K562 (cell line): Measurements from ENCODE around the gene IGFBP7. TPM values are rescaled to one million over a fixed set of nuclear protein-coding genes. Genes with fewer than 3 reads are reported as not detected.

Source experiments
- ATAC-seq: fragments of 200-7000 bp; cut with Tn5 transposase; 3 replicates; pipeline ENCODE4 v1.9.1; 2020; ENCODE audit warnings: moderate library complexity
- BruUV-seq: library from RNA; stranded (reverse); fragments of 400-500 nt; replicated peaks from 2 replicates; lab custom pipeline; 2021; lab: Mats Ljungman, UMichigan
- CTCF ChIA-PET: fragments of 300-600 bp; formaldehyde crosslinking; extraction: SDS; loops from one replicate; lab custom pipeline; 2021; ENCODE audit warnings: low intra/inter-chr PET ratio; lab: Yijun Ruan, JAX
- POLR2A ChIA-PET: fragments of 300-600, 350-650 bp; sonication (Branson Sonifier 250); formaldehyde crosslinking; extraction: SDS; loops from one replicate; lab custom pipeline; 2021; ENCODE audit warnings: antibody characterized with exemption, inconsistent platforms; lab: Yijun Ruan, JAX
- DNase-seq, 4 experiments: peaks; one replicate each; pipeline versions ENCODE4 v3.0.0 to v3.0.0-alpha.2; 2011 to 2018; ENCODE audit warnings: low spot score in 3 of 4, mixed read lengths in 3 of 4; ENCODE audit errors: extremely low read depth in 1 of 4
- FAIRE-seq: peaks from 2 replicates; lab custom pipeline; 2011; peaks lifted over from hg19 to GRCh38; lab: Jason Lieb, UNC
- H2AFZ ChIP-seq: 2 replicates; pipeline ENCODE4 v1.6.0; 2011; ENCODE audit warnings: low read depth, low read length, control low read depth, inconsistent platforms
- H3K27ac ChIP-seq: fragments of 200-600 bp; 3 replicates; pipeline ENCODE4 v1.8.0; 2011; ENCODE audit warnings: low read depth, mild to moderate bottlenecking, control low read depth, inconsistent platforms, low read length, moderate library complexity, mixed read lengths; ENCODE audit errors: extremely low read depth
- H3K27me3 ChIP-seq, 2 experiments: fragments of 300-600 bp in 1 of 2; 2 replicates in 1 of 2; 3 replicates in 1 of 2; pipeline versions ENCODE4 v1.6.0 to v1.8.0; 2011; ENCODE audit warnings: inconsistent platforms in 2 of 2, low read length in 2 of 2, mild to moderate bottlenecking in 1 of 2, mixed read lengths in 1 of 2, moderate library complexity in 1 of 2; ENCODE audit not compliant: control insufficient read depth in 2 of 2, insufficient read depth in 2 of 2
- H3K36me3 ChIP-seq: fragments of 300-600 bp; 3 replicates; pipeline ENCODE4 v1.8.0; 2011; ENCODE audit warnings: mild to moderate bottlenecking, low read length, inconsistent platforms; ENCODE audit not compliant: control insufficient read depth, insufficient read depth
- H3K4me1 ChIP-seq, 2 experiments: fragments of 200-600 bp in 1 of 2; replicated peaks in 1 of 2; 2 replicates in 1 of 2; 3 replicates in 1 of 2; pipeline versions ENCODE4 v1.5.1 to v1.8.0; 2011; ENCODE audit warnings: inconsistent platforms in 2 of 2, low read length in 2 of 2, mild to moderate bottlenecking in 1 of 2, mixed read lengths in 1 of 2, moderate library complexity in 1 of 2; ENCODE audit not compliant: control insufficient read depth in 2 of 2, insufficient read depth in 2 of 2
- H3K4me2 ChIP-seq: 2 replicates; pipeline ENCODE4 v1.6.1; 2011; ENCODE audit warnings: low read length, control low read depth, inconsistent platforms, mixed read lengths; ENCODE audit not compliant: insufficient read depth
- H3K4me3 ChIP-seq: fragments of 200-600 bp; sonication (generic), shearing (Covaris generic); 2 replicates; pipeline ENCODE4 v1.5.1; 2016; ENCODE audit warnings: control low read depth, inconsistent platforms
- H3K79me2 ChIP-seq: fragments of 200-600 bp; 3 replicates; pipeline ENCODE4 v1.8.0; 2011; ENCODE audit warnings: low read length, inconsistent platforms; ENCODE audit not compliant: control insufficient read depth, insufficient read depth
- H3K9ac ChIP-seq, 2 experiments: 2 replicates each; pipeline versions ENCODE4 v1.6.0 to v1.6.1; 2011; ENCODE audit warnings: low read depth in 2 of 2, low read length in 2 of 2, control low read depth in 1 of 2, inconsistent platforms in 1 of 2, mild to moderate bottlenecking in 1 of 2, mixed read lengths in 1 of 2; ENCODE audit not compliant: insufficient read depth in 1 of 2
- H3K9me1 ChIP-seq: one replicate; pipeline ENCODE4 v1.6.0; 2011; ENCODE audit warnings: inconsistent platforms, mild to moderate bottlenecking, low read length, moderate library complexity; ENCODE audit not compliant: control insufficient read depth, insufficient read depth
- H3K9me3 ChIP-seq: replicated peaks from 2 replicates; pipeline ENCODE4 v1.5.1; 2011; ENCODE audit warnings: low read depth, low read length, inconsistent platforms; ENCODE audit not compliant: control insufficient read depth, insufficient read depth
- H4K20me1 ChIP-seq: replicated peaks from 2 replicates; pipeline ENCODE4 v1.6.1; 2011; ENCODE audit warnings: low read length, inconsistent platforms, mixed read lengths; ENCODE audit not compliant: control insufficient read depth, insufficient read depth
- ARNT ChIP-seq, 2 experiments: fragments of 450-650 bp; IDR thresholded peaks; 2 replicates each; pipeline ENCODE4 v1.6.1; 2016; ENCODE audit warnings: mild to moderate bottlenecking in 1 of 2
- GTF2F1 ChIP-seq: IDR thresholded peaks from 2 replicates; pipeline ENCODE4 v1.6.1; 2011; ENCODE audit warnings: low read depth, low read length, improper control_type of control experiment
- NCOA1 ChIP-seq: fragments of 450-650 bp; IDR thresholded peaks from 2 replicates; pipeline ENCODE4 v1.6.1; 2016; ENCODE audit warnings: low read depth
- NELFE ChIP-seq: IDR thresholded peaks from 2 replicates; pipeline ENCODE4 v1.6.1; 2011; ENCODE audit warnings: mild to moderate bottlenecking; ENCODE audit not compliant: insufficient read depth, insufficient read length
- RBBP5 ChIP-seq: fragments of 200-600 bp; sonication (generic); IDR thresholded peaks from 2 replicates; pipeline ENCODE4 v1.6.1; 2012; ENCODE audit warnings: borderline replicate concordance, mild to moderate bottlenecking, low read length, control low read depth, inconsistent platforms; ENCODE audit not compliant: insufficient read depth, poor library complexity, severe bottlenecking
- TBL1XR1 ChIP-seq, 2 experiments: IDR thresholded peaks; 2 replicates each; pipeline ENCODE4 v1.6.1; 2012; ENCODE audit warnings: improper control_type of control experiment in 2 of 2, low read length in 2 of 2, mild to moderate bottlenecking in 1 of 2
- ZNF146 ChIP-seq: IDR thresholded peaks from one replicate; pipeline ENCODE4 v1.6.1; 2018; ENCODE audit warnings: missing compliant biosample characterization; ENCODE audit not compliant: unreplicated experiment
- ZNF444 ChIP-seq: fragments of 250-450 bp; sonication (Bioruptor Pico); IDR thresholded peaks from 2 replicates; pipeline ENCODE4 v1.4.0; 2020; ENCODE audit warnings: mild to moderate bottlenecking, moderate library complexity
- ZSCAN29 ChIP-seq: fragments of 450-650 bp; IDR thresholded peaks from 2 replicates; pipeline ENCODE4 v1.6.1; 2017
- WGBS: fragments of 100-300 bp; shearing (Covaris generic); methylation state at CpG from one replicate; pipeline ENCODE4 v1.1.6; 2016; ENCODE audit warnings: low coverage, mixed read lengths; ENCODE audit not compliant: insufficient coverage; ENCODE audit errors: missing lambda C conversion rate; 5-methylcytosine and 5-hydroxymethylcytosine counted together
- in situ Hi-C: fragments of 300-500 bp; cut with MboI; formaldehyde crosslinking; loops from 4 replicates; pipeline ENCODE4 v1.15.0; 2018; ENCODE audit warnings: inconsistent platforms, mixed read lengths
- intact Hi-C: fragments of 100-400 bp; cut with micrococcal nuclease; formaldehyde crosslinking; loops from 2 replicates; pipeline ENCODE4 v1.14.2; 2022
- polyA plus RNA-seq, 8 experiments: library from polyadenylated mRNA; depleted of rRNA in 4 of 8; stranded (reverse) in 5 of 8; unstranded in 3 of 8; fragments of >200 nt; fragmentation: Nextera tagmentation in 2 of 8; fragmentation: Illumina TruSeq in 1 of 8; extraction: Ambion mirVana in 2 of 8; extraction: Trizol in 1 of 8; gene quantifications; 2 replicates each; pipeline versions ENCODE4 v1.2.1 to v1.2.3, GENCODE V29; 2011 to 2014; ENCODE audit warnings: inconsistent platforms in 1 of 8, missing spikeins in 1 of 8
- total RNA-seq, 7 experiments: library from RNA; depleted of rRNA in 6 of 7; stranded (reverse); fragments of >200 nt in 6 of 7; fragmentation: Illumina TruSeq in 2 of 7; extraction: Trizol in 2 of 7; gene quantifications; 2 replicates each; pipeline versions ENCODE4 v1.2.1 to v1.2.3, GENCODE V29; 2011 to 2021; ENCODE audit warnings: low replicate concordance in 1 of 7
- TF ChIP-seq, protein P1 (sequence below): sonication (generic); formaldehyde crosslinking; IDR thresholded peaks from 2 replicates; pipeline ENCODE4 v1.8.1; 2023; ENCODE audit warnings: mild to moderate bottlenecking, missing genetic modification reagents
- TF ChIP-seq, protein P2 (sequence below): fragments of 250-450 bp; sonication (Bioruptor Pico); IDR thresholded peaks from 2 replicates; pipeline ENCODE4 v1.5.0; 2021
- TF ChIP-seq, protein P3 (sequence below): fragments of 250-450 bp; sonication (Bioruptor Pico); IDR thresholded peaks from 2 replicates; pipeline ENCODE4 v1.4.0; 2020; ENCODE audit warnings: mild to moderate bottlenecking, moderate library complexity
- TF ChIP-seq, protein P4 (sequence below): sonication (generic); formaldehyde crosslinking; IDR thresholded peaks from 2 replicates; pipeline ENCODE4 v1.8.0; 2022; ENCODE audit warnings: mild to moderate bottlenecking, missing genetic modification reagents

The IGFBP7 gene
- total and polyA plus RNA-seq, 9 of the 15 experiments (the other 6 are each of a cell fraction or from before 2014, with no cell fraction given), result 0.27 to 0.49 (median 0.29) TPM; not detected in 6

DNA sequence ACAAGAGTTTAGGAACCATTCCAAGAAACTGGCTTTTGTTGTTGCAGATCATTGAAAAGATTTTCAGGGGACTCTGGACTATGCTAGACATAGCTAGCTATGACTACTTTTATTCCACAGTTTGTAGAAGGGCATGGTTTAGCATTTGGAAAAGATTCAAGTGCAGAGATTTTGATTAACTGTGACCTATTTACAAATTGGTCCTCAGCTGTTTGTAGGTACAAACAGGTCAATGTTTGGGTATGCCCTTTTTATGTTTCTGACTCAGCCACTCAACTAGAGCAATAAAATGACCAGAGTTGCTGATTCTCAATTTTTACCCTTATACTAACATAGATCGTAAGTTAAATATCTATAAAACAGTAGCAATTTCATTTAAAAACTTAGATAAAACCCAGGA lies 46.7 kb downstream of the IGFBP7 start (continued):
- no peak for TF ChIP-seq RBBP5
- TF ChIP-seq, protein P1, sequence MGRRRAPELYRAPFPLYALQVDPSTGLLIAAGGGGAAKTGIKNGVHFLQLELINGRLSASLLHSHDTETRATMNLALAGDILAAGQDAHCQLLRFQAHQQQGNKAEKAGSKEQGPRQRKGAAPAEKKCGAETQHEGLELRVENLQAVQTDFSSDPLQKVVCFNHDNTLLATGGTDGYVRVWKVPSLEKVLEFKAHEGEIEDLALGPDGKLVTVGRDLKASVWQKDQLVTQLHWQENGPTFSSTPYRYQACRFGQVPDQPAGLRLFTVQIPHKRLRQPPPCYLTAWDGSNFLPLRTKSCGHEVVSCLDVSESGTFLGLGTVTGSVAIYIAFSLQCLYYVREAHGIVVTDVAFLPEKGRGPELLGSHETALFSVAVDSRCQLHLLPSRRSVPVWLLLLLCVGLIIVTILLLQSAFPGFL, result no peak

DNA sequence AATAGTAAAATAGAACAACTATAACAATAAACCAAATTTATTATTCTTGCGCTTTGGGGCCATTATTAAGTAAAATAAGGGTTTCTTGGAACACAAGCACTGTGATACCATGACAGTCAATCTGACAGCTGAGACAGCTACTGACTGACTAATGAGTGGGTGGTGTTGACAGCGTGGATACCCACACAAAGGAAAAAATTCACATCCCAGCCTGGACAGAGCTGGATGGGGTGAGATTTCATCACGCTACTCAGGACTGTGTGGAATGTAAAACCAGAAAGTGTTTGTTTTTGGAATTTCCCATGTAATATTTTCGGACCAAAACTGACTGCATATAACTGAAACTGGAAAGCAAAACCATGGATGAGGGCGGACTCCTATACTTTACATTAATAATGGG lies 48.8 kb downstream of the IGFBP7 start:
- Histone ChIP-seq H3K4me2 (no peak overlapping the region), H3K9me1 (no peaks in the 10 kb centered on the region), H3K9me3 (no peaks in the 10 kb centered on the region), H3K27me3 (peaks cover 8 to 20% of the 10 kb centered on the region in 2 experiments; a peak in 4 of 5 replicates), H3K36me3 (no peaks in the 10 kb centered on the region), H3K4me1 (no peaks in the 10 kb centered on the region; a peak in 1 of 5 replicates), H3K9ac (no peak overlapping the region), H3K4me3 (no peak overlapping the region), H3K27ac (no peak overlapping the region), H4K20me1 (no peaks in the 10 kb centered on the region), H3K79me2 (no peaks in the 10 kb centered on the region), H2AFZ (no peak overlapping the region)
- ChIA-PET CTCF (no interaction called here), POLR2A (interaction anchor here (1.1 to 1.7 kb wide), 2 partner anchors 13 to 30 kb away, joined by 3 to 6 read pairs; no protein-coding TSS in a partner anchor)
- FAIRE-seq (no peak), DNase-seq (no peak), ATAC-seq (no peak)
- intact Hi-C loops (no loop called here), in situ Hi-C loops (no loop called here)
- 2% methylated on average over 5 of the region's 5 CpGs for WGBS
- no TSS peak for BruUV-seq
- TF ChIP-seq, protein P2, sequence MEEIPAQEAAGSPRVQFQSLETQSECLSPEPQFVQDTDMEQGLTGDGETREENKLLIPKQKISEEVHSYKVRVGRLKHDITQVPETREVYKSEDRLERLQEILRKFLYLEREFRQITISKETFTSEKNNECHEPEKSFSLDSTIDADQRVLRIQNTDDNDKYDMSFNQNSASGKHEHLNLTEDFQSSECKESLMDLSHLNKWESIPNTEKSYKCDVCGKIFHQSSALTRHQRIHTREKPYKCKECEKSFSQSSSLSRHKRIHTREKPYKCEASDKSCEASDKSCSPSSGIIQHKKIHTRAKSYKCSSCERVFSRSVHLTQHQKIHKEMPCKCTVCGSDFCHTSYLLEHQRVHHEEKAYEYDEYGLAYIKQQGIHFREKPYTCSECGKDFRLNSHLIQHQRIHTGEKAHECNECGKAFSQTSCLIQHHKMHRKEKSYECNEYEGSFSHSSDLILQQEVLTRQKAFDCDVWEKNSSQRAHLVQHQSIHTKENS (CRISPR knock-in tag), result no peak
- TF ChIP-seq GTF2F1 (no peak), ZSCAN29 (no peak), NELFE (no peak), NCOA1 (no peak), TBL1XR1 (IDR thresholded peaks at IDR 0.05; ENCODE audit: low read length in 2 of 2) (no peak), ZNF146 (no peak), ZNF444 (CRISPR knock-in tag) (no peak), ARNT (IDR thresholded peaks at IDR 0.05) (no peak)
- TF ChIP-seq, protein P3, sequence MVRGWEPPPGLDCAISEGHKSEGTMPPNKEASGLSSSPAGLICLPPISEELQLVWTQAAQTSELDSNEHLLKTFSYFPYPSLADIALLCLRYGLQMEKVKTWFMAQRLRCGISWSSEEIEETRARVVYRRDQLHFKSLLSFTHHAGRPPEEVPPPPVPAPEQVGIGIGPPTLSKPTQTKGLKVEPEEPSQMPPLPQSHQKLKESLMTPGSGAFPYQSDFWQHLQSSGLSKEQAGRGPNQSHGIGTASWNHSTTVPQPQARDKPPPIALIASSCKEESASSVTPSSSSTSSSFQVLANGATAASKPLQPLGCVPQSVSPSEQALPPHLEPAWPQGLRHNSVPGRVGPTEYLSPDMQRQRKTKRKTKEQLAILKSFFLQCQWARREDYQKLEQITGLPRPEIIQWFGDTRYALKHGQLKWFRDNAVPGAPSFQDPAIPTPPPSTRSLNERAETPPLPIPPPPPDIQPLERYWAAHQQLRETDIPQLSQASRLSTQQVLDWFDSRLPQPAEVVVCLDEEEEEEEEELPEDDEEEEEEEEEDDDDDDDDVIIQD, result no peak
- TF ChIP-seq, protein P4, sequence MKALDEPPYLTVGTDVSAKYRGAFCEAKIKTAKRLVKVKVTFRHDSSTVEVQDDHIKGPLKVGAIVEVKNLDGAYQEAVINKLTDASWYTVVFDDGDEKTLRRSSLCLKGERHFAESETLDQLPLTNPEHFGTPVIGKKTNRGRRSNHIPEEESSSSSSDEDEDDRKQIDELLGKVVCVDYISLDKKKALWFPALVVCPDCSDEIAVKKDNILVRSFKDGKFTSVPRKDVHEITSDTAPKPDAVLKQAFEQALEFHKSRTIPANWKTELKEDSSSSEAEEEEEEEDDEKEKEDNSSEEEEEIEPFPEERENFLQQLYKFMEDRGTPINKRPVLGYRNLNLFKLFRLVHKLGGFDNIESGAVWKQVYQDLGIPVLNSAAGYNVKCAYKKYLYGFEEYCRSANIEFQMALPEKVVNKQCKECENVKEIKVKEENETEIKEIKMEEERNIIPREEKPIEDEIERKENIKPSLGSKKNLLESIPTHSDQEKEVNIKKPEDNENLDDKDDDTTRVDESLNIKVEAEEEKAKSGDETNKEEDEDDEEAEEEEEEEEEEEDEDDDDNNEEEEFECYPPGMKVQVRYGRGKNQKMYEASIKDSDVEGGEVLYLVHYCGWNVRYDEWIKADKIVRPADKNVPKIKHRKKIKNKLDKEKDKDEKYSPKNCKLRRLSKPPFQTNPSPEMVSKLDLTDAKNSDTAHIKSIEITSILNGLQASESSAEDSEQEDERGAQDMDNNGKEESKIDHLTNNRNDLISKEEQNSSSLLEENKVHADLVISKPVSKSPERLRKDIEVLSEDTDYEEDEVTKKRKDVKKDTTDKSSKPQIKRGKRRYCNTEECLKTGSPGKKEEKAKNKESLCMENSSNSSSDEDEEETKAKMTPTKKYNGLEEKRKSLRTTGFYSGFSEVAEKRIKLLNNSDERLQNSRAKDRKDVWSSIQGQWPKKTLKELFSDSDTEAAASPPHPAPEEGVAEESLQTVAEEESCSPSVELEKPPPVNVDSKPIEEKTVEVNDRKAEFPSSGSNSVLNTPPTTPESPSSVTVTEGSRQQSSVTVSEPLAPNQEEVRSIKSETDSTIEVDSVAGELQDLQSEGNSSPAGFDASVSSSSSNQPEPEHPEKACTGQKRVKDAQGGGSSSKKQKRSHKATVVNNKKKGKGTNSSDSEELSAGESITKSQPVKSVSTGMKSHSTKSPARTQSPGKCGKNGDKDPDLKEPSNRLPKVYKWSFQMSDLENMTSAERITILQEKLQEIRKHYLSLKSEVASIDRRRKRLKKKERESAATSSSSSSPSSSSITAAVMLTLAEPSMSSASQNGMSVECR (CRISPR knock-in tag), result no peak
